Subcutaneous adipose tissue (tissue), 4 donors: ENCODE measurements around the gene LPIN3. TPM values are rescaled to one million over a fixed set of nuclear protein-coding genes. Genes with fewer than 3 reads are reported as not detected.

ENCODE experiments used
- total RNA-seq, 4 donors: library from RNA; depleted of rRNA; stranded (reverse); fragments of >200 nt; gene quantifications; one replicate each; pipeline ENCODE4 v1.1.0, GENCODE V29; 2016
- TF ChIP-seq, protein P1 (sequence below): fragments of 450-650 bp; IDR thresholded peaks from one replicate; pipeline ENCODE4 v1.5.1; 2016; ENCODE audit warnings: low read depth, mild to moderate bottlenecking, control low read depth, antibody characterized with exemption, moderate library complexity

The LPIN3 gene
- 10 to 100 TPM; 18.4 to 32.8 (median 24.8) TPM for total RNA-seq

- TF ChIP-seq, protein P1, sequence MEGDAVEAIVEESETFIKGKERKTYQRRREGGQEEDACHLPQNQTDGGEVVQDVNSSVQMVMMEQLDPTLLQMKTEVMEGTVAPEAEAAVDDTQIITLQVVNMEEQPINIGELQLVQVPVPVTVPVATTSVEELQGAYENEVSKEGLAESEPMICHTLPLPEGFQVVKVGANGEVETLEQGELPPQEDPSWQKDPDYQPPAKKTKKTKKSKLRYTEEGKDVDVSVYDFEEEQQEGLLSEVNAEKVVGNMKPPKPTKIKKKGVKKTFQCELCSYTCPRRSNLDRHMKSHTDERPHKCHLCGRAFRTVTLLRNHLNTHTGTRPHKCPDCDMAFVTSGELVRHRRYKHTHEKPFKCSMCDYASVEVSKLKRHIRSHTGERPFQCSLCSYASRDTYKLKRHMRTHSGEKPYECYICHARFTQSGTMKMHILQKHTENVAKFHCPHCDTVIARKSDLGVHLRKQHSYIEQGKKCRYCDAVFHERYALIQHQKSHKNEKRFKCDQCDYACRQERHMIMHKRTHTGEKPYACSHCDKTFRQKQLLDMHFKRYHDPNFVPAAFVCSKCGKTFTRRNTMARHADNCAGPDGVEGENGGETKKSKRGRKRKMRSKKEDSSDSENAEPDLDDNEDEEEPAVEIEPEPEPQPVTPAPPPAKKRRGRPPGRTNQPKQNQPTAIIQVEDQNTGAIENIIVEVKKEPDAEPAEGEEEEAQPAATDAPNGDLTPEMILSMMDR: no peak
These were observed at the start of gene LPIN3 for GRCh38 chr20:41340327-41341055. TSS of gene LPIN3 (plus strand) at chr20:41340821. CDS start at chr20:41345804, 4,983 bp downstream.

GRCh38 chr20:41293269-41294037, 47.2 kb upstream of the LPIN3 start:
- TF ChIP-seq, protein P1: no peak

DNA sequence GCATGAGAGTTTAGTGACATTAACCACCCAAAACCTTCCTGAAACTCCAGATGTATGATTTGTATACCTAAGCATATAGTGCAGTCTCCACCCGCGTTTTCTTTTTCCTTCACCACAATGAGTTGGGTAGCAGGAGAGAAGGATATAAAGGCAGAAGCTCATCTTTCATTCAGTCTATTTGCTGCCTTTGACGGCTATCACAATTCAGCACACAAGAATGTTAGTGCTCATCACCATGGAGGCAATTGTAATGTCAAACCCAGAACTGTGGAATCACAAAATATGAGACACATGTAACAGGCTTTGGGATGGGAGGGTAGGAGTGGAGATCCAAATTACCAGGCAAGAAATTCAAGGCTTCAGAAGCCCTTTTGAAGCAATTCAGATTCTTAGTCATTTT, 40.7 kb upstream of the LPIN3 start:
- TF ChIP-seq, protein P1: no peak

GRCh38 chr20:41300383-41300782, 40.2 kb upstream of the LPIN3 start:
- TF ChIP-seq, protein P1: no peak

- TF ChIP-seq, protein P1: no peak
These were observed 39.7 kb upstream of the LPIN3 start for GRCh38 chr20:41300886-41301285.

DNA sequence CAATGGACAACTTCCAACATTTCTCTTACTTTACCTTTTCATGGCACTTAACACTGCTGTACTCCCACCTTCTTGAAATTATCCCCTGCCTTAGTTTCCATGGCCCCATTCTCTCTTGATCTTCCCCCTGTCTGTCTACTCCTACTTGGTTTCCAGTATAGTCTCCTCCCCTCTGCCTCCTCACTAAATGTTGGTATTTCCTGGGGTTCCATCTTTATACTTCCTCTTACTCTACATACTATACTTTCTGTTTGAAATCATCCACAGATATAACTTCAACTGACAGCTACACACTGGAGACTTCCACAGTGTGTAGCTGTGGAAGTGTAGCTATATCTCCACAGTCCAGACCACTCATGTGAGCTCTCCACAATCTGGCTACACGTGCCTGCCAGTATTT, 36.6 kb upstream of the LPIN3 start:
- TF ChIP-seq, protein P1: no peak

- TF ChIP-seq, protein P1: no peak
These were observed 36.1 kb upstream of the LPIN3 start for GRCh38 chr20:41304424-41305079.
